ENCODE measurements around the gene DLGAP1. TPM values are rescaled to one million over a fixed set of nuclear protein-coding genes. Genes with fewer than 3 reads are reported as not detected.

DLGAP1 gene
- total and polyA plus RNA-seq, 7 experiments from 2014 or later: 0.32 to 1.0 TPM; not detected in 5

DNA sequence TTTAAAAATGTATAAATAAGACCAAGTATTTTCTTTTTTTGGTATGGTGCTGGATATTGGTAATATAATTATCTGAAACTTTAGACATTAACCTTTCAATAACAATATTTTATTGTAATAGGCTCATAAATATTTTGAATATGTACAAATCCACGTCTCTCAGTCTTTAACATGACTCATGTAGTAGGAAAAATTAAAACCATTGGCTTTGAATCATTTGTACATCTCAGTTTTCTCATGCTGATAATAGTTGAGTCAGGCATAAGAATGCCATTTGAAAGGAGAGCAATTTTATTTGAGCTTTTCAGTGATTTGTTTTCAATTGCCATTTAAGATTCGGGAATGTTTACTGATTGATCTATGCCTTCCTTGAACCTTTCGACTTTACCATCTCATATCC lies 640.3 kb downstream of the DLGAP1 start:
- ATAC-seq (no peak), DNase-seq (no peak)
- ChIA-PET POLR2A (no interaction called here), CTCF (no interaction called here)
- no peak overlapping the region for H3K4me3 Mint-ChIP-seq
- H3K9me3 ChIP-seq (ENCODE audit: control insufficient read depth in 2 of 3, low read length in 3 of 3): no peaks in the 10 kb centered on the region
- no peaks in the 10 kb centered on the region for H3K36me3 Mint-ChIP-seq
- no peaks in the 10 kb centered on the region for H3K4me1 Mint-ChIP-seq
- no peak overlapping the region for H3K27ac Mint-ChIP-seq
- H3K9me3 Mint-ChIP-seq: no peaks in the 10 kb centered on the region
- no peaks in the 10 kb centered on the region for H3K36me3 ChIP-seq (ENCODE audit: control insufficient read depth in 2 of 3, insufficient read depth in 3 of 3, low read length in 3 of 3)
- intact Hi-C loops (cut with micrococcal nuclease): no loop called here
- no peak overlapping the region for H3K27ac ChIP-seq (ENCODE audit: low read depth, low read length)
- peaks cover 0 to 19% (median 10%) of the 10 kb centered on the region in 5 donors for H3K27me3 Mint-ChIP-seq
- no peaks in the 10 kb centered on the region for H3K27me3 ChIP-seq (ENCODE audit: control insufficient read depth in 2 of 2, insufficient read depth in 2 of 2, low read length in 2 of 2)
- H3K4me1 ChIP-seq (ENCODE audit: control insufficient read depth in 2 of 2, insufficient read depth in 2 of 2, low read length in 2 of 2): no peaks in the 10 kb centered on the region
- H3K4me3 ChIP-seq (ENCODE audit: low read length): no peak overlapping the region

DNA sequence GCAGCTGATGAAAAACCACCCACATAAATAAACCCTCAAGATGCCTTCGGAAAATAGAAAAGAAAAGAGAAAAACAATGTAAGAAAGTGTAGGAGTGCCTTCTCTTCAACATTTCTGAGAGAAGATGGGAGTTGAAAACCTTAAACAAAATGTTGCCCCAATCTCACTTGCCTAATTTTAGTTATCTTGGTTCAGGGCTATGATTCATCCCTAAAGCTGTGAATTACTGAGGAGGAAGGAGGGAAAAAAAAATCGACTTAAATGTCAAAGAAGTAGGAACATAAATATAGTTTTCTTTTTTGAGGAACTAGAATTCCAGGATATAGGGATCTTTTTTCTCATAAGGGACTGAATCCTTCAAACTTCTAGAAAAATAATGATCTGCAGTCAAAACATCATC lies 644.8 kb downstream of the DLGAP1 start:
- Histone ChIP-seq H3K27ac (ENCODE audit: low read depth, low read length) (no peak overlapping the region), H3K36me3 (ENCODE audit: control insufficient read depth in 2 of 3, insufficient read depth in 3 of 3, low read length in 3 of 3) (no peaks in the 10 kb centered on the region), H3K4me3 (ENCODE audit: low read length) (no peak overlapping the region), H3K4me1 (ENCODE audit: control insufficient read depth in 2 of 2, insufficient read depth in 2 of 2, low read length in 2 of 2) (no peaks in the 10 kb centered on the region), H3K27me3 (ENCODE audit: control insufficient read depth in 2 of 2, insufficient read depth in 2 of 2, low read length in 2 of 2) (peaks cover 0 to 4% of the 10 kb centered on the region in 2 donors), H3K9me3 (ENCODE audit: control insufficient read depth in 2 of 3, low read length in 3 of 3) (no peaks in the 10 kb centered on the region)
- ChIA-PET POLR2A (no interaction called here), CTCF (no interaction called here)
- Mint-ChIP-seq H3K4me3 (no peak overlapping the region), H3K9me3 (no peaks in the 10 kb centered on the region), H3K27me3 (peaks cover 0 to 8% (median 4%) of the 10 kb centered on the region in 5 donors), H3K27ac (no peak overlapping the region), H3K4me1 (no peaks in the 10 kb centered on the region), H3K36me3 (no peaks in the 10 kb centered on the region)
- intact Hi-C loops (cut with micrococcal nuclease): no loop called here
- ATAC-seq (no peak), DNase-seq (no peak)

DNA sequence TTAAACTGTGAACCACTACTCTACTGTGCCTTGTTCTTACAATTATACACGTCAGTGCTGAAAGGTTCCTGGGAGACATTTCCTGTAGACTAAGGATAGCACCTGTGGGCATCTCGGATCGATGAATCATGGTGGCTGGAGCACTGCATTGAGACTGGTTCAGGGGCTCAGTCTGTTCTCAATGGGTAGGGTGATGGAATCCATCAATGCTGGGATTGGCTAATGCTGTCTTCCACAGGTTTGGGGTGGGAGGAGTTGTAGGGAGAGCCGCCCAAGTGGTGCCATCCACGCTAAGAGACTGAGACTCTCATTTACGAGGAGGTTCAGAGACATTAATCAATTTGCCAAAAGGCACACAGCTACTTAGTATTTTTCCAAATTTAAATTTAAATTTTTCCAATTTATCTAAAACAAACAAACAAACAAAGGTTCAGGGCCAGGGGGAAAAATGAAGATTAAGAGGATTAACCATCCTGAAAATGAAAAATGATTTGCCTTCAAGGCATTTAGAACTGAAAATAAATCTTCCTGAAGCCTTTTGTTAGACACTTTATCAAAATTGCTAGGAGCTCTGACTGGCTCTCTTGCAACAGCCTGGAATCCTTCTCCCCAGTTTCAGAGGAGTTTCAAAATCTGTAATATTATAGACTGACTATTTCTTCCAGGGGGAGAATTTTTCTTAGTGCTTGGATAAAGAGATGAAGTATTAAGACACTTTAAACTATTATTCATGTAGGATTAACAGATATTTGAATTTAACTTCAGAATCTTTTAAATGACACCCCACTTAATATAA lies 645.9 kb downstream of the DLGAP1 start:
- Histone ChIP-seq H3K4me1 (ENCODE audit: control insufficient read depth in 2 of 2, insufficient read depth in 2 of 2, low read length in 2 of 2) (no peaks in the 10 kb centered on the region), H3K9me3 (ENCODE audit: control insufficient read depth in 2 of 3, low read length in 3 of 3) (no peaks in the 10 kb centered on the region), H3K27me3 (ENCODE audit: control insufficient read depth in 2 of 2, insufficient read depth in 2 of 2, low read length in 2 of 2) (peaks cover 0 to 4% of the 10 kb centered on the region in 2 donors), H3K36me3 (ENCODE audit: control insufficient read depth in 2 of 3, insufficient read depth in 3 of 3, low read length in 3 of 3) (no peaks in the 10 kb centered on the region), H3K27ac (ENCODE audit: low read depth, low read length) (no peak overlapping the region), H3K4me3 (ENCODE audit: low read length) (no peak overlapping the region)
- DNase-seq (no peak), ATAC-seq (no peak)
- intact Hi-C loops (cut with micrococcal nuclease): no loop called here
- no peaks in the 10 kb centered on the region for H3K4me1 Mint-ChIP-seq
- H3K27ac Mint-ChIP-seq: no peak overlapping the region
- ChIA-PET CTCF (no interaction called here), POLR2A (no interaction called here)
- H3K4me3 Mint-ChIP-seq: no peak overlapping the region
- no peaks in the 10 kb centered on the region for H3K36me3 Mint-ChIP-seq
- H3K27me3 Mint-ChIP-seq: peaks cover 0 to 4% (median 0%) of the 10 kb centered on the region in 5 donors
- H3K9me3 Mint-ChIP-seq: no peaks in the 10 kb centered on the region

GRCh38 chr18:3806656-3807055 lies 648.5 kb downstream of the DLGAP1 start:
- no peaks in the 10 kb centered on the region for H3K36me3 Mint-ChIP-seq
- Histone ChIP-seq H3K4me3 (ENCODE audit: low read length) (no peak overlapping the region), H3K36me3 (ENCODE audit: control insufficient read depth in 2 of 3, insufficient read depth in 3 of 3, low read length in 3 of 3) (no peaks in the 10 kb centered on the region), H3K27me3 (ENCODE audit: control insufficient read depth in 2 of 2, insufficient read depth in 2 of 2, low read length in 2 of 2) (peaks cover 0 to 4% of the 10 kb centered on the region in 2 donors), H3K27ac (ENCODE audit: low read depth, low read length) (no peak overlapping the region), H3K9me3 (ENCODE audit: control insufficient read depth in 2 of 3, low read length in 3 of 3) (no peaks in the 10 kb centered on the region), H3K4me1 (ENCODE audit: control insufficient read depth in 2 of 2, insufficient read depth in 2 of 2, low read length in 2 of 2) (no peaks in the 10 kb centered on the region)
- CTCF ChIA-PET: no interaction called here
- POLR2A ChIA-PET: no interaction called here
- no peak overlapping the region for H3K4me3 Mint-ChIP-seq
- ATAC-seq (no peak), DNase-seq (no peak)
- no peaks in the 10 kb centered on the region for H3K4me1 Mint-ChIP-seq
- intact Hi-C loops (cut with micrococcal nuclease): no loop called here
- H3K9me3 Mint-ChIP-seq: no peaks in the 10 kb centered on the region
- H3K27ac Mint-ChIP-seq: no peak overlapping the region
- H3K27me3 Mint-ChIP-seq: peaks cover 0 to 4% (median 0%) of the 10 kb centered on the region in 5 donors

DNA sequence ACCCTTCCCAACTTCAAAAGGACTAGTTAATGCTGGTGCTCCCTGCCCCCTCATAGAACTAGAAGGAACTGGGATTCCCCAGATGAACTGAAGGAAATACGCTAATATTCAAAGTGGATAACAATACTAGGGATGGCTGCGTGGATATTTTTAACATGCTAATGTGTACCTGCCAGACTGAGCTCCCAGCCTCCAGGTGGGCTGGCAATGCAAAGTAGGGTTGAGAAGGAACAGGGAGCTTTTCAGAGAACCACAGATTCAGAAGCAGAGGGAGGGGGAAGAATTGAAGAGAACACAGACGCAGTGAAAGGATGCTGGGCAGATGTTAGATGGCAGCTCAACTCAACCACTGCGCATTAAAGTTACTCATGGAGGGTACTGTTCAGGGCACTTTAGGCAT lies 650.8 kb downstream of the DLGAP1 start:
- Mint-ChIP-seq H3K9me3 (no peaks in the 10 kb centered on the region), H3K27me3 (peaks cover 0 to 8% (median 0%) of the 10 kb centered on the region in 5 donors), H3K27ac (no peak overlapping the region), H3K4me1 (no peaks in the 10 kb centered on the region), H3K36me3 (no peaks in the 10 kb centered on the region), H3K4me3 (no peak overlapping the region)
- no peaks in the 10 kb centered on the region for H3K36me3 ChIP-seq (ENCODE audit: control insufficient read depth in 2 of 3, insufficient read depth in 3 of 3, low read length in 3 of 3)
- no peak overlapping the region for H3K4me3 ChIP-seq (ENCODE audit: low read length)
- no peak overlapping the region for H3K27ac ChIP-seq (ENCODE audit: low read depth, low read length)
- H3K4me1 ChIP-seq (ENCODE audit: control insufficient read depth in 2 of 2, insufficient read depth in 2 of 2, low read length in 2 of 2): no peaks in the 10 kb centered on the region
- H3K9me3 ChIP-seq (ENCODE audit: control insufficient read depth in 2 of 3, low read length in 3 of 3): no peaks in the 10 kb centered on the region
- intact Hi-C loops (cut with micrococcal nuclease): no loop called here
- peaks cover 0 to 4% of the 10 kb centered on the region in 2 donors for H3K27me3 ChIP-seq (ENCODE audit: control insufficient read depth in 2 of 2, insufficient read depth in 2 of 2, low read length in 2 of 2)
- POLR2A ChIA-PET: no interaction called here
- CTCF ChIA-PET: no interaction called here
- ATAC-seq: no peak
- no peak for DNase-seq

GRCh38 chr18:3803350-3803749 lies 651.8 kb downstream of the DLGAP1 start:
- intact Hi-C loops (cut with micrococcal nuclease): no loop called here
- Mint-ChIP-seq H3K4me3 (no peak overlapping the region), H3K36me3 (no peaks in the 10 kb centered on the region), H3K4me1 (no peaks in the 10 kb centered on the region), H3K27ac (no peak overlapping the region), H3K27me3 (peaks cover 0 to 8% (median 5%) of the 10 kb centered on the region in 5 donors), H3K9me3 (no peaks in the 10 kb centered on the region)
- DNase-seq: no peak
- Histone ChIP-seq H3K27me3 (ENCODE audit: control insufficient read depth in 2 of 2, insufficient read depth in 2 of 2, low read length in 2 of 2) (peaks cover 0 to 4% of the 10 kb centered on the region in 2 donors), H3K27ac (ENCODE audit: low read depth, low read length) (no peak overlapping the region), H3K4me3 (ENCODE audit: low read length) (no peak overlapping the region), H3K4me1 (ENCODE audit: control insufficient read depth in 2 of 2, insufficient read depth in 2 of 2, low read length in 2 of 2) (no peaks in the 10 kb centered on the region), H3K36me3 (ENCODE audit: control insufficient read depth in 2 of 3, insufficient read depth in 3 of 3, low read length in 3 of 3) (no peaks in the 10 kb centered on the region), H3K9me3 (ENCODE audit: control insufficient read depth in 2 of 3, low read length in 3 of 3) (no peaks in the 10 kb centered on the region)
- POLR2A ChIA-PET: no interaction called here
- no peak for ATAC-seq
- CTCF ChIA-PET: interaction anchor here (0.5 kb wide), 1 partner anchor 31 kb away, joined by 7 read pairs; no protein-coding TSS in a partner anchor

GRCh38 chr18:3799515-3799914 lies 655.6 kb downstream of the DLGAP1 start:
- no peaks in the 10 kb centered on the region for H3K9me3 Mint-ChIP-seq
- H3K36me3 Mint-ChIP-seq: no peaks in the 10 kb centered on the region
- intact Hi-C loops (cut with micrococcal nuclease): no loop called here
- POLR2A ChIA-PET: no interaction called here
- no peaks in the 10 kb centered on the region for H3K27me3 ChIP-seq (ENCODE audit: control insufficient read depth in 2 of 2, insufficient read depth in 2 of 2, low read length in 2 of 2)
- no peak overlapping the region for H3K27ac ChIP-seq (ENCODE audit: low read depth, low read length)
- no peak overlapping the region for H3K27ac Mint-ChIP-seq
- no peaks in the 10 kb centered on the region for H3K4me1 ChIP-seq (ENCODE audit: control insufficient read depth in 2 of 2, insufficient read depth in 2 of 2, low read length in 2 of 2)
- no peak overlapping the region for H3K4me3 ChIP-seq (ENCODE audit: low read length)
- H3K36me3 ChIP-seq (ENCODE audit: control insufficient read depth in 2 of 3, insufficient read depth in 3 of 3, low read length in 3 of 3): no peaks in the 10 kb centered on the region
- H3K9me3 ChIP-seq (ENCODE audit: control insufficient read depth in 2 of 3, low read length in 3 of 3): no peaks in the 10 kb centered on the region
- H3K4me1 Mint-ChIP-seq: no peaks in the 10 kb centered on the region
- no peak for ATAC-seq
- no peak for DNase-seq
- H3K4me3 Mint-ChIP-seq: no peak overlapping the region
- CTCF ChIA-PET: no interaction called here
- peaks cover 0 to 27% (median 14%) of the 10 kb centered on the region in 5 donors for H3K27me3 Mint-ChIP-seq

Measured in naive thymus-derived CD4-positive, alpha-beta T cell (primary cell).